ENCODE data around the gene MLLT1. TPM values are rescaled to one million over a fixed set of nuclear protein-coding genes. Genes with fewer than 3 reads are reported as not detected.

The MLLT1 gene
- total RNA-seq, 1 experiment from 2014 or later: 54.9 TPM

DNA sequence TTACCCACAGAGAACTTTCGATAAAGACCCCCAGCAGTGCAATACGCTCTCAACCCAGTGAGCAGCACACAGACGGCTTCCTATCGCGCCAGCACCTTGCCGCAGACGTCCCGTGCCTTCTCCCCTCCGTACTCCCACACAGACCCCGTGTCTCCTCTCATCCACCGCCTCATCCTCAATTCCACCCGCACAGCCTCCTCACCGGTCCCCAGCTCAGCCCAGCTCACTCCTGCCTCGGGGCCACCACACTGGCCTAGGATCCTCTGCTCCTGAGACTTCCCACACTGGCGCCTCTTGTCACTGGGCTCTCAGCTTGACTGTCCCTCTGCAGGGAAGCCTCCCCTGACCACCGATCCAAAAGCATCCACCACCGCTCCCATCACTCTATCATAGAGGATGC, 9.0 kb downstream of the MLLT1 start:
- H4K20me1 ChIP-seq (ENCODE audit: control insufficient read depth, insufficient read depth, insufficient read length): no peaks in the 10 kb centered on the region

More for the DNA sequence above, 9.0 kb downstream of the MLLT1 start:
- Histone ChIP-seq H3K4me2 (ENCODE audit: insufficient read depth, insufficient read length, low read length) (no peak overlapping the region), H3K23ac (ENCODE audit: insufficient read length, low read depth, low read length) (no peak overlapping the region), H4K5ac (ENCODE audit: insufficient read length, low read depth, low read length) (no peak overlapping the region), H3K79me1 (ENCODE audit: insufficient read depth, low read depth, low read length, poor library complexity, severe bottlenecking) (peaks cover 9% of the 10 kb centered on the region), H3K9me3 (ENCODE audit: control insufficient read depth, low read depth, low read length) (no peaks in the 10 kb centered on the region), H3T11ph (ENCODE audit: low read length) (no peak overlapping the region), H2BK120ac (ENCODE audit: low read depth, low read length, poor library complexity, severe bottlenecking) (no peak overlapping the region), H3K23me2 (ENCODE audit: insufficient read length, low read depth, low read length, poor library complexity, severe bottlenecking) (no peaks in the 10 kb centered on the region), H4K8ac (replicated peaks; ENCODE audit: insufficient read length, low read depth, low read length) (no peak overlapping the region), H2BK15ac (ENCODE audit: low read depth, low read length) (no peak overlapping the region), H3K56ac (ENCODE audit: insufficient read length, low read depth, low read length) (no peak overlapping the region), H4K91ac (ENCODE audit: insufficient read length, low read depth, low read length) (no peak overlapping the region), H3K27ac (ENCODE audit: insufficient read length, low read depth, low read length) (no peak overlapping the region), H2BK20ac (ENCODE audit: low read depth, low read length, poor library complexity, severe bottlenecking) (no peak overlapping the region), H3K18ac (ENCODE audit: insufficient read length, low read depth, low read length) (no peak overlapping the region), H3K4ac (ENCODE audit: low read depth, low read length) (no peak overlapping the region), H3K27me3 (ENCODE audit: insufficient read depth, low read length) (no peaks in the 10 kb centered on the region), H2BK12ac (ENCODE audit: insufficient read length, low read depth, low read length) (no peak overlapping the region), H2BK5ac (ENCODE audit: insufficient read length, low read length) (no peak overlapping the region), H3K9ac (ENCODE audit: extremely low read depth, insufficient read length, low read length) (no peak overlapping the region), H3K4me1 (ENCODE audit: insufficient read depth, low read length) (peaks cover 6% of the 10 kb centered on the region; the same call in 1 of the 2 replicates), H3K14ac (ENCODE audit: insufficient read depth, low read length) (no peak overlapping the region), H2AFZ (ENCODE audit: low read length) (no peak overlapping the region), H2AK5ac (ENCODE audit: insufficient read length, low read length) (no peak overlapping the region), H3K79me2 (ENCODE audit: insufficient read depth, low read length) (peaks cover 32% of the 10 kb centered on the region; the same call in 1 of the 2 replicates)
- Mint-ChIP-seq H3K27ac (peak overlapping the region; percentile 59 to 91 (median 90); a peak in 6 of 7 replicates), H3K4me3 (no peak overlapping the region), H3K27me3 (ENCODE audit: low read depth) (no peaks in the 10 kb centered on the region), H3K4me1 (peaks cover 47 to 50% of the 10 kb centered on the region in 2 experiments), H3K36me3 (ENCODE audit: insufficient read depth in 1 of 3, low read depth in 3 of 3) (peaks cover 25 to 48% (median 45%) of the 10 kb centered on the region in 3 experiments; a peak in 6 of 7 replicates), H3K9me3 (no peaks in the 10 kb centered on the region)
- no CpG with 5 or more reads among the region's 17 CpGs for WGBS (ENCODE audit: extremely low coverage, insufficient read length, low lambda C conversion rate)
- TF ChIP-seq, protein P1, sequence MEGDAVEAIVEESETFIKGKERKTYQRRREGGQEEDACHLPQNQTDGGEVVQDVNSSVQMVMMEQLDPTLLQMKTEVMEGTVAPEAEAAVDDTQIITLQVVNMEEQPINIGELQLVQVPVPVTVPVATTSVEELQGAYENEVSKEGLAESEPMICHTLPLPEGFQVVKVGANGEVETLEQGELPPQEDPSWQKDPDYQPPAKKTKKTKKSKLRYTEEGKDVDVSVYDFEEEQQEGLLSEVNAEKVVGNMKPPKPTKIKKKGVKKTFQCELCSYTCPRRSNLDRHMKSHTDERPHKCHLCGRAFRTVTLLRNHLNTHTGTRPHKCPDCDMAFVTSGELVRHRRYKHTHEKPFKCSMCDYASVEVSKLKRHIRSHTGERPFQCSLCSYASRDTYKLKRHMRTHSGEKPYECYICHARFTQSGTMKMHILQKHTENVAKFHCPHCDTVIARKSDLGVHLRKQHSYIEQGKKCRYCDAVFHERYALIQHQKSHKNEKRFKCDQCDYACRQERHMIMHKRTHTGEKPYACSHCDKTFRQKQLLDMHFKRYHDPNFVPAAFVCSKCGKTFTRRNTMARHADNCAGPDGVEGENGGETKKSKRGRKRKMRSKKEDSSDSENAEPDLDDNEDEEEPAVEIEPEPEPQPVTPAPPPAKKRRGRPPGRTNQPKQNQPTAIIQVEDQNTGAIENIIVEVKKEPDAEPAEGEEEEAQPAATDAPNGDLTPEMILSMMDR (conservative IDR thresholded peaks at IDR 0.05): no peak
- no peak for DNase-seq
